H9 (cell line): ENCODE measurements around the gene PRSS27. TPM values are rescaled to one million over a fixed set of nuclear protein-coding genes. Genes with fewer than 3 reads are reported as not detected.

Experiments
- DNase-seq: peaks from one replicate; pipeline ENCODE4 v3.0.0-alpha.2; 2017
- H2AFZ ChIP-seq: one replicate; pipeline ENCODE4 v1.6.1; 2013; ENCODE audit warnings: mild to moderate bottlenecking, low read length, control low read depth, moderate library complexity
- H2AK5ac ChIP-seq: 2 replicates; pipeline ENCODE4 v1.6.1; 2013; ENCODE audit warnings: low read length, control low read depth, mixed read lengths; ENCODE audit not compliant: insufficient read length
- H2BK120ac ChIP-seq: one replicate; pipeline ENCODE4 v1.6.1; 2013; ENCODE audit warnings: low read depth, mild to moderate bottlenecking, low read length, control low read depth, inconsistent platforms; ENCODE audit not compliant: poor library complexity, severe bottlenecking
- H2BK12ac ChIP-seq: 2 replicates; pipeline ENCODE4 v1.6.1; 2013; ENCODE audit warnings: low read length, control low read depth, mixed read lengths, low read depth; ENCODE audit not compliant: insufficient read length
- H2BK15ac ChIP-seq: 2 replicates; pipeline ENCODE4 v1.6.1; 2013; ENCODE audit warnings: low read depth, low read length, control low read depth
- H2BK20ac ChIP-seq: one replicate; pipeline ENCODE4 v1.6.1; 2013; ENCODE audit warnings: low read depth, mild to moderate bottlenecking, low read length, control low read depth, inconsistent platforms; ENCODE audit not compliant: poor library complexity, severe bottlenecking
- H2BK5ac ChIP-seq: 2 replicates; pipeline ENCODE4 v1.6.1; 2013; ENCODE audit warnings: low read length, control low read depth, mixed read lengths; ENCODE audit not compliant: insufficient read length
- H3K14ac ChIP-seq: 2 replicates; pipeline ENCODE4 v1.6.1; 2013; ENCODE audit warnings: low read length, control low read depth; ENCODE audit not compliant: insufficient read depth
- H3K18ac ChIP-seq: 2 replicates; pipeline ENCODE4 v1.6.1; 2013; ENCODE audit warnings: low read depth, mild to moderate bottlenecking, mixed read lengths, low read length, control low read depth; ENCODE audit not compliant: insufficient read length
- H3K23ac ChIP-seq: 2 replicates; pipeline ENCODE4 v1.6.1; 2013; ENCODE audit warnings: low read length, control low read depth, mixed read lengths, low read depth; ENCODE audit not compliant: insufficient read length
- H3K23me2 ChIP-seq: 2 replicates; pipeline ENCODE4 v1.6.1; 2013; ENCODE audit warnings: low read depth, mild to moderate bottlenecking, mixed read lengths, low read length, control low read depth; ENCODE audit not compliant: insufficient read length, poor library complexity, severe bottlenecking
- H3K27ac ChIP-seq: 2 replicates; pipeline ENCODE4 v1.5.1; 2013; ENCODE audit warnings: low read length, control low read depth, mixed read lengths, low read depth; ENCODE audit not compliant: insufficient read length
- H3K27me3 ChIP-seq: 2 replicates; pipeline ENCODE4 v1.6.1; 2013; ENCODE audit warnings: low read length, control low read depth, inconsistent platforms; ENCODE audit not compliant: insufficient read depth
- H3K4ac ChIP-seq: 2 replicates; pipeline ENCODE4 v1.6.1; 2013; ENCODE audit warnings: low read depth, mild to moderate bottlenecking, control low read depth, inconsistent platforms, low read length, moderate library complexity
- H3K4me1 ChIP-seq: 2 replicates; pipeline ENCODE4 v1.6.1; 2013; ENCODE audit warnings: low read length, control low read depth, inconsistent platforms; ENCODE audit not compliant: insufficient read depth
- H3K4me2 ChIP-seq: 2 replicates; pipeline ENCODE4 v1.6.1; 2013; ENCODE audit warnings: low read length, control low read depth, mixed read lengths; ENCODE audit not compliant: insufficient read length, insufficient read depth
- H3K56ac ChIP-seq: 2 replicates; pipeline ENCODE4 v1.6.1; 2013; ENCODE audit warnings: low read depth, mild to moderate bottlenecking, mixed read lengths, low read length, control low read depth; ENCODE audit not compliant: insufficient read length
- H3K79me1 ChIP-seq: 2 replicates; pipeline ENCODE4 v1.6.1; 2013; ENCODE audit warnings: low read depth, mild to moderate bottlenecking, moderate library complexity, low read length, control low read depth, inconsistent platforms; ENCODE audit not compliant: insufficient read depth, poor library complexity, severe bottlenecking
- H3K79me2 ChIP-seq: 2 replicates; pipeline ENCODE4 v1.6.1; 2013; ENCODE audit warnings: low read length, control low read depth, inconsistent platforms; ENCODE audit not compliant: insufficient read depth
- H3K9ac ChIP-seq: 2 replicates; pipeline ENCODE4 v1.6.1; 2013; ENCODE audit warnings: low read length, control low read depth, mixed read lengths; ENCODE audit not compliant: insufficient read length; ENCODE audit errors: extremely low read depth
- H3K9me3 ChIP-seq: one replicate; pipeline ENCODE4 v1.6.1; 2013; ENCODE audit warnings: low read depth, low read length, inconsistent platforms; ENCODE audit not compliant: control insufficient read depth
- H3T11ph ChIP-seq: one replicate; pipeline ENCODE4 v1.6.1; 2013; ENCODE audit warnings: mild to moderate bottlenecking, low read length, control low read depth, inconsistent platforms
- H4K20me1 ChIP-seq: one replicate; pipeline ENCODE4 v1.6.1; 2013; ENCODE audit not compliant: control insufficient read depth, insufficient read length, insufficient read depth
- H4K5ac ChIP-seq: 2 replicates; pipeline ENCODE4 v1.6.1; 2013; ENCODE audit warnings: low read depth, mild to moderate bottlenecking, mixed read lengths, low read length, control low read depth; ENCODE audit not compliant: insufficient read length
- H4K8ac ChIP-seq: replicated peaks from 2 replicates; pipeline ENCODE4 v1.6.1; 2013; ENCODE audit warnings: low read length, control low read depth, mixed read lengths, low read depth; ENCODE audit not compliant: insufficient read length
- H4K91ac ChIP-seq: 2 replicates; pipeline ENCODE4 v1.6.1; 2013; ENCODE audit warnings: low read depth, mild to moderate bottlenecking, moderate library complexity, mixed read lengths, low read length, control low read depth; ENCODE audit not compliant: insufficient read length
- H3K27ac Mint-ChIP-seq, 3 experiments: 2 replicates in 2 of 3; 3 replicates in 1 of 3; pipeline ENCODE4 v1.8.0; 2020 to 2021; ENCODE audit warnings: mixed read lengths in 3 of 3, mild to moderate bottlenecking in 1 of 3, moderate library complexity in 1 of 3
- H3K27me3 Mint-ChIP-seq: 2 replicates; pipeline ENCODE4 v1.8.0; 2021; ENCODE audit warnings: low read depth, mild to moderate bottlenecking, moderate library complexity, mixed read lengths
- H3K36me3 Mint-ChIP-seq, 3 experiments: 2 replicates in 2 of 3; 3 replicates in 1 of 3; pipeline ENCODE4 v1.8.0; 2020 to 2021; ENCODE audit warnings: low read depth in 3 of 3, mixed read lengths in 3 of 3; ENCODE audit not compliant: insufficient read depth in 1 of 3
- H3K4me1 Mint-ChIP-seq, 2 experiments: 2 replicates each; pipeline ENCODE4 v1.8.0; 2020; ENCODE audit warnings: mixed read lengths in 2 of 2
- H3K4me3 Mint-ChIP-seq, 2 experiments: 2 replicates in 1 of 2; 3 replicates in 1 of 2; pipeline ENCODE4 v1.8.0; 2020 to 2021; ENCODE audit warnings: mild to moderate bottlenecking in 2 of 2, mixed read lengths in 2 of 2, moderate library complexity in 1 of 2
- H3K9me3 Mint-ChIP-seq, 2 experiments: 2 replicates in 1 of 2; 3 replicates in 1 of 2; pipeline ENCODE4 v1.8.0; 2020; ENCODE audit warnings: mild to moderate bottlenecking in 2 of 2, mixed read lengths in 2 of 2, moderate library complexity in 1 of 2
- CTCF ChIP-seq: fragments of 200-600 bp; sonication (generic); conservative IDR thresholded peaks from 3 replicates; pipeline ENCODE4 v1.8.0; 2021; ENCODE audit warnings: antibody characterized with exemption, mild to moderate bottlenecking
- WGBS: extraction: QIAGEN DNeasy Blood & Tissue Kit; methylation state at CpG from one replicate; pipeline ENCODE4 v1.1.7; 2013; ENCODE audit warnings: missing lambda C conversion rate, low lambda C conversion rate, mixed read lengths; ENCODE audit not compliant: insufficient read length; ENCODE audit errors: extremely low coverage; 5-methylcytosine and 5-hydroxymethylcytosine counted together
- total RNA-seq: library from RNA; stranded (reverse); gene quantifications from 2 replicates; pipeline ENCODE4 v1.2.1, GENCODE V29; 2021

Gene PRSS27
- total RNA-seq, 1 experiment from 2014 or later: 5.0 TPM

- peaks cover 13% of the 10 kb centered on the region for H3K79me2 ChIP-seq
- no peak overlapping the region for H4K5ac ChIP-seq
- no CpG with 5 or more reads among the region's 5 CpGs for WGBS
- Mint-ChIP-seq H3K27me3 (peaks cover 2% of the 10 kb centered on the region; the same call in 1 of the 2 replicates), H3K4me3 (no peak overlapping the region; a peak in 1 of 5 replicates), H3K36me3 (peaks cover 21 to 25% (median 25%) of the 10 kb centered on the region in 3 experiments), H3K4me1 (peaks cover 20 to 22% of the 10 kb centered on the region in 2 experiments), H3K9me3 (peaks cover 0 to 3% of the 10 kb centered on the region in 2 experiments; a peak in 1 of 5 replicates), H3K27ac (no peak overlapping the region; a peak in 3 of 7 replicates)
- H3K4ac ChIP-seq: no peak overlapping the region
- H2BK20ac ChIP-seq: no peak overlapping the region
- H3K27me3 ChIP-seq: no peaks in the 10 kb centered on the region
- H3T11ph ChIP-seq: no peak overlapping the region
- H2BK5ac ChIP-seq: no peak overlapping the region
- H3K27ac ChIP-seq: no peak overlapping the region
- no peak overlapping the region for H4K91ac ChIP-seq
- H3K9me3 ChIP-seq: no peaks in the 10 kb centered on the region
- TF ChIP-seq CTCF: no peak
- no peak overlapping the region for H3K14ac ChIP-seq
- no peak overlapping the region for H3K18ac ChIP-seq
- peaks cover 8% of the 10 kb centered on the region for H3K23me2 ChIP-seq
- H3K4me2 ChIP-seq: no peak overlapping the region
- no peaks in the 10 kb centered on the region for H3K79me1 ChIP-seq
- no peaks in the 10 kb centered on the region for H4K20me1 ChIP-seq
- H3K9ac ChIP-seq: no peak overlapping the region
- no peak overlapping the region for H3K56ac ChIP-seq
- no peak overlapping the region for H2AK5ac ChIP-seq
- H2BK15ac ChIP-seq: no peak overlapping the region
- no peak overlapping the region for H2BK120ac ChIP-seq
- no peak overlapping the region for H4K8ac ChIP-seq
- H2BK12ac ChIP-seq: no peak overlapping the region
- no peak overlapping the region for H3K23ac ChIP-seq
- no peaks in the 10 kb centered on the region; the same call in 1 of the 2 replicates for H3K4me1 ChIP-seq
- DNase-seq: no peak
- no peak overlapping the region for H2AFZ ChIP-seq
Measured at GRCh38 chr16:2749476-2749875, 29.5 kb upstream of the PRSS27 start.
